HT-29 (cell line): ENCODE results near the gene MYO16. TPM values are rescaled to one million over a fixed set of nuclear protein-coding genes. Genes with fewer than 3 reads are reported as not detected.

Experiments used
- DNase-seq: peaks from one replicate; pipeline ENCODE4 v3.0.0-alpha.2; 2015; ENCODE audit warnings: low spot score
- total RNA-seq: library from RNA; depleted of rRNA; stranded (reverse); fragments of >200 nt; shearing (Covaris generic); gene quantifications from 2 replicates; pipeline ENCODE4 v1.2.3, GENCODE V29; 2014

The MYO16 gene
- total RNA-seq, 1 experiment from 2014 or later = not detected

DNA sequence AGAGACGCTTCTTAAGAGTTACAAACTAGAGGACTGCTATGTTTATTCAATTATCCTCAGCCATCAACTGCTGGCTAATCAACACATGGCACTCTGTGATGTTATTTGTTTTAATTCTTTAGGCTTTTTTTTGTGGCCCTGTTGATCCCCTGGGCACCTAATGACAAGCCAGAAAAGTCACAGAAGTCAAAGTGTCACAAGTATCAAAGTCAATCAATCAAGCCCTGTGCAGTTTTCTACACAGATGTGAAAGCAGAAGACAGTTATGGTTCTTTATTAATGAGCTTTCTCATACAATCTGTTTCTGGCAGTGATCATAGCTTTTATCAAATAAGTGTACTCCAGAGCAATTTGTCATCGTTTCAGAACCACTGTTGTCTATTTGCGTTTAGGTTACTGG is 34.3 kb downstream of the MYO16 start:
- no peak for DNase-seq

DNA sequence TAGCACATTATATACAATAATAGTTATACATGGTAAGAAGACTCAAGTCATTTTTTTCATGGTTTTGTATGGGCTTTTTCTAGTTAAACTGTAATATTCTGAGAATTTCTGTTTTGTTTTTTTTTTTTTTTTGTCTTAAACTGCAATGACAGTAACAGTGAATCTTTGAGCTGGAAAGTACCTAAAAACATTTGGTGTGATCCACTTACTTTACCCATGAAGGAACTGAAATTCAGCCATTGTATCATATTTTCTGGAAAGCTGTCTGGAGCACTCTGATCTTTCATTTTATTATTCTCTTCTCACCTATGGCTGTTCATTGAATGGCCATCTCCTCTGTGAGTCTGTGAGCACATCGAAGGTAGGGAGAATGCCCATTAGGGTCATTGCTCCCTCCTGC is 37.8 kb downstream of the MYO16 start:
- DNase-seq = no peak

DNA sequence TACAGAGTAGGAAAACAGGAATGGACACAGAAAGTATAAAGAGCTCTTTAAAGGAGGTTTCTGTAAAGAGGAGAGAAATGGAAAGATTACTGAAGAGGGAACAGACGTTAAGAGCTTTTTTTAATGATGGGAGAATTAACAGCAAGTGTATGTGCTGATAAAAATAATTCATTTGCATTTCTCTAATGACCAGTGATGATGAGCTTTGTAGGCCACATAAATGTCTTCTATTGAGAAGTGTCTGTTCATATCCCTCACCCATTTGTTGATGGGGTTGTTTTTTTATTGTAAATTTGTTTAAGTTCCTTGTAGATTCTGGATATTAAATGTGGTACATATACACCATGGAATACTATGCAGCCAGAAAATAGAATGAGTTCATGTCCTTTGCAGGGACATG is 40.0 kb downstream of the MYO16 start:
- no peak for DNase-seq

DNA sequence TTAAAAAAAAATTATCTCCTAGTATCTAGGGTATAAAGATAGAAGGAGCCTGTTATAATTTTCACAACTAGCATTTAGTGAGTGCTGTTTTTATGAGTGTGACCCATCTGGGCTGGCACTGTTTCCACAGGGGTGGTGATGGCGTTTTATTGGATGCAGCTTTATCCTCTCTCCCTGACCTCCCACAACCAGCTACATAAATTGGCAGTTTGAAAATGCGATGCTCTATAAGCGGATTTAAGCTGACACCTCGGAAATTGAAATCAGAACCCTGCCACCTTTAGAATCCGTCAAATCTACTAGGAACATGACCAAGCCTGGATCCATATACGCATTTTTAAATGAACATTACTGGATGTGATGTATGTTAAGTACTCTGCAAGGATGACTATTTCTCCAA is 44.9 kb downstream of the MYO16 start:
- DNase-seq = no peak

DNA sequence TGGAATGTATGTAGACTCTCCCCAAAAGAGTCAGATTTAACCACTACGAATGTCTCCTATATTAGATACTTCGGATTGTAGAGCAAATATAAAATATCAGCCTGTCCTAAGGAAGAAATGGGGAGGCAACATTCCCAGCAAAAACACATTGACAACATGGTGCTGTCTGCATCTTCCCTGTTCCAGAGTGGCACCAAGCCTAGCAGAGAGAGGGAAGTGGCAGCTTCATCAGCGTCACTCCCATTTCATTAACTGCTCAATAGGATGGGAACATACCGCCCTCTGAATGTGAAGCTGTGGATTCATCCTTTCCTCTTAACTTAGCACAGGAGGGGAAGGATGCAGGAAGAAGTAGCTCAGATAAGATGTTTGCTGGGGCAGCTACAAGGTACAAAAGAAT is 45.4 kb downstream of the MYO16 start:
- no peak for DNase-seq

DNA sequence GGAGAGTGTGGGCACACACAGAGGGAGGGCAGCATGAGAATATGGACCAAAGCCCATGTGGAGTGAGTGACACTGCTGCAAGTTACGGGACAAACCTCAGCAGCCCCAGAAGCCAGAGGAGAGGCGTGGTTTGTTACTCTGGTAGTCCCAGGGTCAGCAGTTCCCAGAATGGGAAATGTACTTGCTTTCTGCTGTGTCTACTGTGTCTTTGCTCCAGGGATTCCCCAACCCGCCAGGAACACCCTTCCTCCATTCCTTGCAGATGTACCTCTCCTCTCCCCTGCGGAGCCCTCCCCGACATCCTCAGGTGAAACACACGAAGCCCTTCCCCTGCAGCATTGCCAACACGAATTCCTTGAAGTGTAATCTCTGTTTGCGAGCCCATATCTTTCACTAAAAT is 47.2 kb downstream of the MYO16 start:
- no peak for DNase-seq

DNA sequence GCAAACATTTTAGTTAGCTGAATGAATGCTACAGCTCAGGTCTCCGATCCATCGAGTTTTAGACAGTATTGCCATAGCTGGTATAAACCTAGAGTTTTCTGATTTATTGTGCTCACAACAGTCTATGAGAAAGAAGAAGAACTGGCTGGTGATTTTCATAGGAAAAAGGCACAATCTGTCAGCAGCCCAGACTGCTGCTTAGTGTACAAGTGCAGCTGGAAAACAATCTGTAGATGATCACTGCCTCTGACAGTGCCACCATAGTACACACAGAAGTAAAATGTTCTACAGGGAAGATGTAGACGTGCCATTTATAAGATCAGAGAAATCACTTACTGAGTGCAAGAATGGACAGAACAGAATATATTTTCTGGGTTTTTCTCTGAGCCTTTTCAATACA is 48.4 kb downstream of the MYO16 start:
- no peak for DNase-seq

DNA sequence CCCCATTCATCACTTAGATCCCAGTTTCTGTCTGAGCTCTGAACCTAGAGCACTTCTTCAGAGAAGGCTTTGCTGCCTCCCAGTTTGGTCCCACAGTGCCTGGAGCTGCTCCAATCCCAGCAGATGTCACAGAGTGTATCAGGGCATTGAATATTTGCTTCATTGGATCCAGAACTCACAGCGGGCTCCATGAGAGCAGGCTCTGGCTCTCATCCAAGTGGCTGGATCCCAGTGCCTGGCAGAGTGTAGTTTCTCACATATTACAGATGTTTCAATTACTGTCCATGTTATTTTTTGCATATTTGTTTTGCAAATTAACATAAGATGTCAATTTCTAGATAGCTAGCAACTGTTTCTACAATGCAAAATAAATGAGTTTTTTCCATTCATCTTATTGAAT is 50.6 kb downstream of the MYO16 start:
- no peak for DNase-seq

DNA sequence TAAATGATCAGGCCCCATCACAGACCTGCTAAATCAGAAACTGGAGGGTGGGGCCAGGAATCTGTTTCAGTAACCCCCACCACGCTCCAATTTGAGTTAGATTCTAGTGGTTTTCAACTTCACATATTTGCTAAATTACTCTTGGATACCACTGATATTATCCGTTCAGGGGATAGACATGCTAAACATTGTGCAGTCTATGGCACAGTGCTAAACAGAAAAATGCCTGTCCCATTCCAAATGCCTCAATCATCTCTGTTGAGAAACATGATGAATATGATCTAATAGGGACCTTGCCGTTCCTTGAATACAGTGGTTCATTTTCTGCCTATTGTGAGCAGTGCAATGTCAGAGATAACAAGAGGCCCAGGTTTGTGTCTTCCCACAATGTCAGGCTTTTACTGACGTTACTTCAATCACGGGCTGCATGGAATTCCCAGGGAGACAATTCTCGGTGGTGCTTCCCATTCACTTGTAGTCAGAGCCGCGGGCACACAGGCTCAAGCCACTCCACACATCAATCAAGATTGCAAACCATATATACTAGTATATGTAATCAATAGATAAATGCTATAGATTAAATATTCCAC is 52.7 kb downstream of the MYO16 start:
- DNase-seq = no peak

DNA sequence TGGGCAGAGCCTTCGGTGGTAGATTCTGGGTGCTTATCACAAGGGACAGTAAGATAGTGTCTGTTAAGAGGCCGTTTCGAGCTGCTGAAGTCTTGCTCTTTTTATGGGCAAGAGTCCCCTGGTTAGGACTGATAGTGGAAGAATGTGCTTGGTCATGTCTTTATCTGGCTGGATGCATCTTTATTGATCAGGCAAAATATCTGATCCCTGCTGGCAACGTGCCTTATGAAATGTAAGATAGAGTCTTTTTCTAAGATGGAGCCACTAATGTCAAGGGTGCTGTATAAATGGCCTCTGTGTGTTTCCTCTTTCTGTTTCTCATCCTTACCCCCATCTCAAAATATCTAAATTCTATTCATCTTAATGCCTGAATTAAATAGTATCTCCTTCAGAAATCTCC is 53.3 kb downstream of the MYO16 start:
- no peak for DNase-seq

DNA sequence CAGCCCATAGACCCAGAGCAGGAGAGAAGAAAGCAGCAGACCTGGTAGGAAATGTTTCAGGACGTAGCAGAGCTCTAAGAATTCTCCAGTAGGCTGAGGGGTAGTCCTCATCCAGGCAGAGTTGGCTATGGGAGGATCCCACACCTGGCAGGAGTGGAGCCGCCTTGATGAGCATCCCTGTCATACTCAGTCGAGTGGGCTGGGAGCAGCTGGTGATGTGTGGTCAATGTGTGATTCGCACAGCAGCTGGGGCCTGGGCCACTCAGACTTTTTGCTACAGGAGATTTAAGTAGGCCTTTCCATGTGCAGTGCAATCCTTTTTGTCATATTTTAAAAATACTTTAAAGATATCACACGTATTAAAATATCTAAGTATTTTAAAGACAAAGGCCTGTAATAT is 56.6 kb downstream of the MYO16 start:
- no peak for DNase-seq

DNA sequence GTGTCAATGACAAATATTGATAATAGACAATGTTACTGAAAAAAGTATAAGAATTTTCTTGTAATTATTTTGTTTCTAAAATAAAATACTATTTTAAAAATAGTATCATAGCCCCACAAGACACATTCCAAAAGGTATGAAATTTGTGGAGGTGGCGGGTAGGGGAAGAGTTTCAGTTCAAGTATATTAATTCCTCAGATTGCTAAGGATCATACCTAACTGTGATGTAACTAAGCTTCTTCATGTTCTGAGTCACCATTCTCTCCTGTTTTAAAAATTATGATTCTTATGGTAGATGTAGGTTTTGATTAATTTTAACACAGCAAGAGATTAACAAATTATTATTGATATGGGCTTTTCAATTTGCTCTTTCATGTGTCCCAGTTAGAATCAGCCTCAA is 61.3 kb downstream of the MYO16 start:
- DNase-seq = no peak

DNA sequence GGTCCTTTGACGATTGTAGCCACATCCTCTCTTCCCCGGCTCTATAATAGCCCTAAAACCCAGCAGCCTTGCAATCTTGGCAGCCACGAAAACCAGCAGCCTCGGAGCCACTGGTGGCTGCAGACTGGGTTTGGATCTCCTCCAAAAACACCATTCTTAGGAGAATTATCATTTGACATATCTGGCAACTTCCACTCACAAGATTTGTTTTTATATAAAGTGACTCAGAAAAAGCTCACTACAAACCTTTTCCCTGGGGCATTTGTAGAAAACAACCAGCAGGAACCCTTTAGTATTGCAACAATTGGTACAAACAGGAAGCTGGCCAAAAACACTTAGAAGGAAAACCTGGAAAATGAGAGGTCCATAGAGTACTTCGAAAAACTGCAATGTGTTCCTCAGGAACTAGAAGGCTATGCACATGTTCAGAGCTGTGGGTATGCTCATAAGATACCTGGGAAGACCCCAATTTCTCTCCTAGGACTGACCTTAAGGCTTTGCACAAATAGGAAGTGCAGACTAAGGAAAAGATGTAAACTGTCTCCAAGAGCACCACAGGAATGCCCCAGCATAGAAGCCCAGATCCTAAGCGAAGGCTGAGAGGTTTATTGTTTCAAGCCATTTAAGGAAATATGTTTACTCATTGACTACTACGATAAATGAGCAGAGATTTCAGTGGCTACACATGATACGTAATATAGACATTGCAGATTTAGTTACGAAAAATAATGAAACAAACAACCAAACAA is 71.2 kb downstream of the MYO16 start:
- DNase-seq = no peak

DNA sequence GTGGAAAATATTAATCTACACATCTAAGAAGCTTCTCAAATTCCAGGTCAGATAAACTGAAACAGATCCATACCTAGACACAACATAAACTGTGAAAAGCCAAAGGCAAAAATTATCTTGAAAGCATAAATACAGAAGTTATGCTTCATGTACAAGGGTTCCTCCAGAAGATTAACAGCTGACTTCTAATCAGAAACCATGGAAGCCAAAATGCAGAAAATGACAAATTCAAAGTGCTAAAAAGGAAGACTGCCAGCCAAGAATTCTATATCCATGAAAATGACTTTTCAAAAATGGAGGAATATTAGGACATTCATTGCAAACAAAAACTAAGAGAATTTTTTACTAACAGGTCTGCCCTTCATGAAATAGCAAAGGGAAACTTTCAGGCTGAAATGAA is 72.8 kb downstream of the MYO16 start:
- DNase-seq = no peak

DNA sequence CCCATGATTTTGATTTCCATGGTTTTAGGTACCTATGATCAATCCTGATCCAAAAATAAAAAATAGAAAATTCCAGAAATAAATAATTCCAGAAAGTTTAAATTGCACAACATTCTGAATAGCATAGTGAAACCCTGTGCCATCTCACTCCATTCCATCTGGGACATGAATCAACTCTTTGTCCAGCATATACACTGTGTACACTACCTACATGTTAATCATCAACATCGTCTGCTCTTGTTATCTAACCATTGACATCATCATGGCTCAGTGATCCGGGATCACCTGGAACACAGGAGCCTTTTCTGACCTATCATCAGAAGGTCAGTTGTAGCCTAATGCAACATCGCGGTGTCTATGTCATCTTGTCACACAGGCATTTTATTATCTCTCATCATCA is 75.6 kb downstream of the MYO16 start:
- DNase-seq = peak; percentile 32

DNA sequence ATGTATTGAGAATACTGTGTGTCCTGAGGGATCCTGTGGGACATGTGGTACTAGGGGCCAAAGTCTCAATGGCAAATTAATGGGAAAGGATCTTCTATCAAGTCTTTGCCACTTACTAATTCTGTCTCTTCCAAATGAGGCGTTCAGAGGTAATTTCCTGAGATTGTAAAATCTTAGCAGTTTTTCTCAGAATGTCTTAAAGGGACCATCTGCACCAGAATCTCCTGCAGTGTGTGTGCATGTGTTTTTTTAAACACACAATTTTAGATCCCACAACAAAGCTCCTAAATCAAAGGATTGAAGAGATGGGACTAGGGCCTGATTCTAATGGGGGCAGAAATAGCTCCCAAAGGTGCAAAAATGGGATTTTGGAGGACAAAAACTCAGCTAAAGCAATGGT is 78.2 kb downstream of the MYO16 start:
- no peak for DNase-seq

DNA sequence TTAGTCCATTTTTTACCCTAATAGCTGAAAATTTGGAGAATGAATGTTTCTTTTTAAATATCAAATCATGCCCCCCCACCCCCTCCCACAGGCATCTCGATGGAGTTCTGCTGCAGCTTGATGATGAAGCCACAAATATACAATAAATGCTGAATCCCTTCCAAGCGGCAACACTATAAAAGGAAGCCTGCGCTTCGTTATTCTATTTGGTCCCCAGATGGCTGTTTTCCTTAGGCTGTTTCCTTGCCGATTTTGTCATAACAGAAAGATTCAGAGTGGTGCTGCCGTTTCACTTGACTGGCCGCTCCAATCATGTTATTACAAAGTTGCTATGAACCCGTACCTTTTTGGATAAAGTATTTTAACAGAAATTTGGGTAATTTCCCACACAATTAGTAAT is 79.5 kb downstream of the MYO16 start:
- DNase-seq = no peak

DNA sequence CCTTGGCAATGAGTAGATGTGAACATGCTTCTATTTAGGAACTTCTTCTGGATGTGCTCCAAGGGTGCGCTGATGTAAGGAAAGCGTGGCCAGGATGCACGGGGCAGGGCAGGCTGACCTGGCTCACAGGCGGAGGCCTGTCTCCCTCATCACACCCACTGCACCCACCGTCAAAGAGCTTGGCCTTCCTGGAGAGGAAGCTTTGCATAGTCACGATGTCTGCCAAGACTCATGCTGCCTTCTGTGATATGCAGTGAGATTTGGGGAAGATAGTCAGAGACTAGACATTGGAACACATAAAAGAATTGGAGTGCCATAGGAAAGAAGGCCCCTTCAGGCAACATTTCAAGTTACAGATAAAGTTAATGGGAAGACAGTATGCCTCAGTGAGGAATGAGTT is 82.0 kb downstream of the MYO16 start:
- DNase-seq = no peak

DNA sequence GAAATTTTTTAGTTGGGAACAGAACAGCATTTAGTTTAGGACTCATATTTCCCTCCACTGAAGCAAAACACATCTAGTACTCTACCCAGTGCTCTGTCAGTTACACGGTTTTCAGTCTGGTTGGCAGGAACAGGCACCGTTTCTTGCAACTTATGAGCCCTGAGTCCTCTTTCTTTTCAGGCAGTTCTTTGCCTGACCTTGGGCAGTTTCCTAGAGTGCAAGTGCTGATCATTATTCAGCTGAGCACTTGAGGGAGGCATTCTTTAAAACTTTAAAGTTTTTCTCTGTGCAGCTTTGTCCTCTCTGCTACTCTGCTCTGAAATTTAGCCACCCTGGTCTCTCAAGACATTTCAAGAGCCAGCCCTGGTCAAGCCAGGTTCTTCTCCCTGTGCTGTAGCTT is 96.1 kb downstream of the MYO16 start:
- DNase-seq = no peak

DNA sequence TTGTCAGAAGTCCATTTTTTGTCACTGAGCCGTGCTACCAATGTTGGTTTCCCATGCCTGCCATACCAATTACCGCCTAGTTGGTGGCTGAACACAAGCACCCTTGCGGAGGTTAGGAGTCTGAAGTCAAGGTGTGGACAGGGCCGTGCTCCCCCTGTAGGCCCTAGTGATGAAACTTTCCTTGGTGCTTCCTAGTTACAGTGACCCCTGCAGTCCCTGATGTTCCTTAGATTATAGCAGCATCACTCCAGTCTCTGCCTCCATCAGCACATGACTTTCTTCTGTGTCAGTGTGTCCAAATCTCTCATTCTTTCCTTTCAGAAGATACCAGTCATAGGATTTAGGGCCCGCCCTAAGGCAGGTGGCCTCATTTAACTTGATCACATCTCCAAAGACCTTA is 99.0 kb downstream of the MYO16 start:
- DNase-seq = peak; percentile 58

DNA sequence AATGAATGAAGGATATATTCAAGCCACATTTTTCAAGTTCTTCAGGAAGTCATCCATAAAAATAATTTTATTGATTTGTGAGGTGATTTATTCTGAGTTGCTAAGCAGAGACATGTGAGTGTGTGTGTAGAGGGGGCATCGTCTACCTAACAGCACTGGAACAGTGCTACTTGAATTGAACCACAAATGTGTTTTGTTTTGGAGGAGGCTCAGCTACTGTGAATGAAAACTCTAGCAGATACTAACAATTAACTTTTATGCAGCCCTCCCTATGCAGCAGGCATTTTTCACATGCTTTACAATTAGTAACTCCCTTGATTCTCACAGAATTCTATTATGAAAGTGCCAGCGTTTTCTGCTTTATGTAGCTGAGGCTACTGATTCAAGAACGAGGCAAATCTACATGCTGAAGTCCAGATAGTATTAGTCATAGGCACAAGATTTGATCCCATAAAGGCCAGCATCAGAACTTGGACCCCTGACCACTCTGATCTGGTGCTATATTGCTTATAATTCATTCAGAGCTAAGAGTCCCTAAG is 103.7 kb downstream of the MYO16 start:
- DNase-seq = no peak

DNA sequence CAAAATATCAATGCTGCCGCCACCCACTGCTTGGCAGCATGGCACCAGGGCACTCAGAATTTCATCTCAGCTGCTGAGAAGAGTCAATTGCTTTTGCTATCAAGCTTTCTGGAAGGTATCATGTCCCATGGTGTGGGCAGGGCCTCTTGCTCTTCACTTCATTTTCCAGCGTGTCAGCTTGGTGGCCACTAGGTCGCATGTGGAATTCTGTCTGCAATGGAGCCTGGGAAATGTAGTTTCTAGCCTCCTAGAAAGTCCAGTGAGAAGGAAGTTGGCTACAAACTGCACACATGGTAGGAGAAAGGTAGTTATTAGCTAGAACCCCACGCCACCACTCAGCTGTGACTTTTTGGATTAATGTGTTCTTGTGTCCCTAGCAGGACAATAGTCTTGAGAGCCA is 105.3 kb downstream of the MYO16 start:
- peak; percentile 85 for DNase-seq

DNA sequence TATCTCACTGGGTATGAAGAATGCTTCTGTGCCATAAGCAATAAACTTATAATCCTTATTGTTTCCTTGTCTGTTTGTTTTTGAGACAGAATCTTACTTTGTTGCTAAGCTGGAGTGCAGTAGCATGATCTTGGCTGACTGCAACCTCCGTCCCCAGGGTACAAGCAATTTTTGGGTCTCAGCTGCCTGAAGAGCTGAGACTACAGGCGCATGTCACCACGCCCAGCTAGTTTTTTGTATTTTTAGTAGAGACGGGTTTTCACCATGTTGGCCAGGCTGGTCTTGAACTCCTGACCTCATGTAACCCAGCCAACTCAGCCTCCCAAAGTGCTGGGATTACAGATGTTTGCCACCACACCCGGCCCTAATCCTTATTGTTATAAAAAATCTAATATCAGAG is 112.5 kb downstream of the MYO16 start:
- no peak for DNase-seq
